GM18511 (cell line): ENCODE measurements around the gene GRB2.
A peak's percentile ranks its signal among the peaks of the same experiment; 100 is the strongest.
"Not testable (repeated sequence)": the region's sequence is repeated elsewhere in the genome, so short reads cannot be mapped to it uniquely, and the experiment has no call there.

Source experiments
- ATAC-seq: cut with Tn5 transposase; IDR thresholded peaks from one replicate; pipeline ENCODE4 v1.9.1; 2021; ENCODE audit warnings: mild to moderate bottlenecking, moderate library complexity; ENCODE audit not compliant: unreplicated experiment

Gene GRB2

GRCh38 chr17:75405365-75406221 lies at the start of gene GRB2:
GRB2 (minus strand) TSS chr17:75405678; CDS start chr17:75393628, 12,050 bp downstream.
- ATAC-seq, result peak; percentile 81

- not testable (repeated sequence) for ATAC-seq
These were observed 49.2 kb upstream of the GRB2 start for GRCh38 chr17:75454672-75455071.

- ATAC-seq, result no peak
These were observed 48.7 kb upstream of the GRB2 start for GRCh38 chr17:75454193-75454592.

GRCh38 chr17:75450270-75450669 lies 44.8 kb upstream of the GRB2 start:
- no peak for ATAC-seq

- no peak for ATAC-seq
These were observed 42.7 kb upstream of the GRB2 start for GRCh38 chr17:75447951-75448856.

- ATAC-seq, result not testable (repeated sequence)
These were observed 40.4 kb upstream of the GRB2 start for GRCh38 chr17:75445896-75446295.

GRCh38 chr17:75445296-75445695 lies 39.8 kb upstream of the GRB2 start:
- no peak for ATAC-seq

GRCh38 chr17:75442168-75443103 lies 37.0 kb upstream of the GRB2 start:
- no peak for ATAC-seq

- ATAC-seq, result no peak
These were observed 35.4 kb upstream of the GRB2 start for GRCh38 chr17:75440738-75441448.

- no peak for ATAC-seq
These were observed 33.8 kb upstream of the GRB2 start for GRCh38 chr17:75439287-75439686.

GRCh38 chr17:75437404-75437803 lies 31.9 kb upstream of the GRB2 start:
- ATAC-seq, result not testable (repeated sequence)

GRCh38 chr17:75434433-75434832 lies 29.0 kb upstream of the GRB2 start:
- ATAC-seq, result not testable (repeated sequence)

GRCh38 chr17:75433218-75433783 lies 27.8 kb upstream of the GRB2 start:
- no peak for ATAC-seq

- no peak for ATAC-seq
These were observed 24.9 kb upstream of the GRB2 start for GRCh38 chr17:75430159-75430974.

GRCh38 chr17:75428543-75429469 lies 23.3 kb upstream of the GRB2 start:
- ATAC-seq, result no peak

- ATAC-seq, result no peak
These were observed 13.1 kb upstream of the GRB2 start for GRCh38 chr17:75418531-75418930.

- ATAC-seq, result no peak
These were observed 11.6 kb upstream of the GRB2 start for GRCh38 chr17:75417054-75417580.
